GM12864 (cell line): ENCODE measurements around the gene RMDN3.

Experiments used
- DNase-seq: peaks from one replicate; pipeline ENCODE4 v3.0.0-alpha.2; 2011; ENCODE audit warnings: low read depth
- H3K4me3 ChIP-seq: 2 replicates; pipeline ENCODE4 v1.5.1; 2011; ENCODE audit warnings: mild to moderate bottlenecking, low read depth, low read length, control low read depth
- CTCF ChIP-seq: IDR thresholded peaks from 2 replicates; pipeline ENCODE4 v1.5.1; 2011; ENCODE audit warnings: low read depth, mild to moderate bottlenecking, moderate library complexity, low read length, control low read depth, inconsistent platforms; ENCODE audit errors: missing control alignments

RMDN3 gene

GRCh38 chr15:40697916-40698315 lies 57.1 kb downstream of the RMDN3 start:
- TF ChIP-seq CTCF, result no peak
- no peak overlapping the region for H3K4me3 ChIP-seq
- DNase-seq, result no peak

GRCh38 chr15:40696228-40696627 lies 58.8 kb downstream of the RMDN3 start:
- peak overlapping the region; percentile 95 for H3K4me3 ChIP-seq
- no peak for TF ChIP-seq CTCF
- DNase-seq, result no peak

GRCh38 chr15:40695469-40695890 lies 59.6 kb downstream of the RMDN3 start:
- H3K4me3 ChIP-seq, result peak overlapping the region; percentile 95
- no peak for TF ChIP-seq CTCF
- no peak for DNase-seq

- peak; percentile 89 for DNase-seq
- peak within 1 kb of the TSS; percentile 95 for H3K4me3 ChIP-seq
- no peak for TF ChIP-seq CTCF
These were observed 60.2 kb downstream of the RMDN3 start, which contains the start of gene RAD51 for GRCh38 chr15:40694688-40695468. Gene RAD51 (plus strand): TSS chr15:40695174. CDS start chr15:40698759, 3,585 bp downstream.

GRCh38 chr15:40693904-40694687 lies 61.0 kb downstream of the RMDN3 start:
- no peak for TF ChIP-seq CTCF
- H3K4me3 ChIP-seq, result peak overlapping the region; percentile 95
- peak; percentile 34 for DNase-seq

- no peak for TF ChIP-seq CTCF
- DNase-seq, result no peak
These were observed 63.3 kb downstream of the RMDN3 start for GRCh38 chr15:40691737-40692136.

More at GRCh38 chr15:40691737-40692136, 63.3 kb downstream of the RMDN3 start:
- no peak overlapping the region for H3K4me3 ChIP-seq
